Hematopoietic multipotent progenitor cell treated with erythropoietin and hydrocortisone succinate and interleukin-3 and kit ligand, for 4 days (in vitro differentiated cells): Measurements from ENCODE around the gene NUAK1.
"Not testable (repeated sequence)": the region's sequence is repeated elsewhere in the genome, so short reads cannot be mapped to it uniquely, and the experiment has no call there.

ENCODE experiments used
- DNase-seq: peaks from one replicate; pipeline ENCODE4 v3.0.0-alpha.2; 2015

NUAK1 gene

DNA sequence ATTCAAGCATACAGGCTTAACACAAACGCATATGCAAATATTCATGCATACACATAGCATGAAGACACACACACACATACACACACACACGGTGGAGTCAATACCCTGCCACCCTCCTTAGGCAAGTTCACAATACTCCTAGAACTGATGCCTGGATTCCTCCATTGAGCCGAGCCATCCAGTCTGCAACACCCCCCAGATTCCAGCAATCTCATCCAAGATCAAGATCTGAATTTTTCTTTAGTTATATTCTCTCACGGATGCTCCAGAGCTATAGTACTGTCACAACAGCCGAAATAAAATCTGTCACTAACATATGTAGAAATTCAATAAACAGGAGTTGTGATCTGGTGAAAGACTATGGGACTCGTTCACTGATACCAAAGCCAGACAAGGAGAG, 110.8 kb downstream of the NUAK1 start:
- no peak for DNase-seq

DNA sequence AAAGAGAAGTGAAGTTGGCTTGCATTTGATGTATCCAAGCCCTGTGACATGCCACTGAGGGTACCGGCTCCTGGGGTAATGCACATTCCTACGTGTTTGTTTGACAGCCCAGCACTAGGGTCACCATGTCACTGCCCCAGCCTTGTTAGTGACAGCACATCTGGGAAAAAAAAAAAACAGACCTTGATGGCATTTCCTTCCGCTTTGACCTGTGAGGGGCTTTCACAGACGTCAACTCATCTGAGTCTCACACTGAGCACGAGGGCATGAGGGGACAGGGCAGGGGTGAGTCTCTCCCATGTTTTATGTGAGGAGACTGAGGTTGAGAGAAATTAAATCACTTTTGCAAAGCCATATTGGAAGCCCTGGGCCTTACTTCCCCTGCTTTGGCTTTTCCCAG, 111.5 kb downstream of the NUAK1 start:
- no peak for DNase-seq

- no peak for DNase-seq
These were observed 113.6 kb downstream of the NUAK1 start for GRCh38 chr12:106025129-106025528.

- no peak for DNase-seq
These were observed 115.7 kb downstream of the NUAK1 start for GRCh38 chr12:106023039-106023438.

- DNase-seq, result no peak
These were observed 116.2 kb downstream of the NUAK1 start for GRCh38 chr12:106022568-106023012.

DNA sequence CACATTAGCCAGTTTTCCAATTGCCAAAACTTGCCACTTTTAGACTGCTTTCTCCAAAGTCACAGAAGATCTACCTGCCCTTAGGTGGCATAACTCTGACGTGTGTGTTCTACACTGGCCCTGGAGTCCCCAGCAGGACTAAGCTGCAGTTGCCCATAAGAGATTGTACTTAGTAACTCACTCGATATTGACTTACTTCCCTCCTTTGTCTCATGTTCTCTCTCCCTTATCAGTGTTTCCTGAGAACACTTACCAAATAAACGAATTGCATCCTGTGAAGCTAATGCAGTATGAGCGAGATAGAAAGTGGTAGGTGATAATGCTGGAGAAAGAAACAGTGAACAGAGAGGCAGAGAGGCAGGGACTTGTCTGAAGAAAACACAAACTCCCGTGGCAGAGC, 117.2 kb downstream of the NUAK1 start:
- peak; percentile 47 for DNase-seq

- DNase-seq, result no peak
These were observed 118.0 kb downstream of the NUAK1 start for GRCh38 chr12:106020736-106021135.

DNA sequence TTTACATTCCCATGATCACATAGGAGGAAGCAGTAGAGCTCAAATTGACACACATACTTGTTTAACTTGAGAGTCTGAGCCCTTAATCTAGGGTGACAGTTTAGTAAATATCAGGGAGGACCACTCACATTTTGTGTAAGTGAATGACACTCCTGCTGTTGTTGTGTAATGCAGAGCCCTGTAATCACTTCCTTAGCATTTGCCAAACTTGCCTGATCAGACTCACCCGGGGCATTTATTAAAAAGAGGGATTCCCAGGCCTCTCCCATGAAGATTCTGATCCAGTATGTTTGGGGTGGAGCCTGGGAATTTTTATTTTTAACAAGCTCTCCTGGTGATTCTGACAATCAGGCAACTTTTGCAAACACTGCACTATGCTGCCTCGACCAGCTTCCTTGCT, 119.6 kb downstream of the NUAK1 start:
- DNase-seq, result no peak

- no peak for DNase-seq
These were observed 120.5 kb downstream of the NUAK1 start for GRCh38 chr12:106018286-106018685.

DNA sequence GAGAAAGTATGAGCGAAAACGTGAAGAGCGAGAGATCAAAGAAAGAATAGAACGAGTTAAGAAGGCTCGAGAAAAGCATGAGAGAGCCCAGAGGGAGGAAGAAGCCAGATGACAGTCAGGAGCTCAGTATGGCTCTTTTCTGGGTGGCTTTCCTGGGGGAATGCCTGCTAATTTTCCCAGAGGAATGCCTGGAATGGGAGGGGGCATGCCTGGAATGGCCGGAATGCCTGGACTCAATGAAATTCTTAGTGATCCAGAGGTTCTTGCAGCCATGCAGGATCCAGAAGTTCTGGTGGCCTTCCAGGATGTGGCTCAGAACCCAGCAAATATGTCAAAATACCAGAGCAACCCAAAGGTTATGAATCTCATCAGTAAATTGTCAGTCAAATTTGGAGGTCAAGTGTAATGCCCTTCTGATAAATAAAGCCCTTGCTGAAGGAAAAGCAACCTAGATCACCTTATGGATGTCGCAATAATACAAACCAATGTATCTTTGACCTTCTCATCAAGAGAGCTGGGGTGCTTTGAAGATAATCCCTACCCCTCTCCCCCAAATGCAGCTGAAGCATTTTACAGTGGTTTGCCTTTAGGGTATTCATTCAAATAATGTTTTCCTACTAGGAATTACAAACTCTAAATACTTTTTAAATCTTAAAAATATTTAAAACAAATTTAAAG, 122.0 kb downstream of the NUAK1 start:
- DNase-seq, result not testable (repeated sequence)

GRCh38 chr12:106015646-106016045, 123.1 kb downstream of the NUAK1 start:
- no peak for DNase-seq

DNA sequence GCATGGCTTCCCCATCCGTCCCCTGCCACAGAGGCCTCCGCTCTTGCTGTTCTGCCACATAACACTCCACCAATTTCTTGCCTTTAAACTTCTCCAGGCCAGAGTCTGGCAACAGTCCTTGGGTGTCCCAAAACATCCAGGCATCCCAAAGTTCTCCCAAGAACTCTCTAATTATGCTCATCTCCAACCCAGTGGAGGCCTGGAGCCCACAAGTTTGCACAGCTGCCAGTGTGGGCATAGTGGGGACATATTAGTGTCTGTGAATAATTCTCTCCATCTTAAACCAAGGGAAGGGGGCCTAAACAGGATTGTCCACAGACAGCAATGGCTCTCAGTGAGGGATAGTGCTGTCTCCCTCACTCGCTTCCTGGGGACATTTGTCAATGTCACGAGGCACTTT, 124.8 kb downstream of the NUAK1 start:
- no peak for DNase-seq
